Astrocyte of the spinal cord (primary cell): ENCODE results near the gene TACC2.
A peak's percentile ranks its signal among the peaks of the same experiment; 100 is the strongest.

Source experiments
- DNase-seq: peaks from one replicate; pipeline ENCODE4 v3.0.0; 2011; ENCODE audit warnings: low read depth, low spot score
- H3K4me3 ChIP-seq: 2 replicates; pipeline ENCODE4 v1.5.1; 2011; ENCODE audit warnings: low read depth, mild to moderate bottlenecking, low read length, moderate library complexity
- CTCF ChIP-seq: IDR thresholded peaks from 2 replicates; pipeline ENCODE4 v1.5.1; 2012; ENCODE audit warnings: low read depth, mild to moderate bottlenecking, low read length, inconsistent platforms
- in situ Hi-C: cut with HindIII; loops from 2 replicates; pipeline ENCODE4 v1.10.0; 2017; ENCODE audit warnings: low sequenced_read_pairs

Gene TACC2

GRCh38 chr10:122176232-122177213 lies 187.6 kb downstream of the TACC2 start:
- in situ Hi-C loops = no loop called here
- no peak overlapping the region for H3K4me3 ChIP-seq
- DNase-seq = no peak
- no peak for TF ChIP-seq CTCF

DNA sequence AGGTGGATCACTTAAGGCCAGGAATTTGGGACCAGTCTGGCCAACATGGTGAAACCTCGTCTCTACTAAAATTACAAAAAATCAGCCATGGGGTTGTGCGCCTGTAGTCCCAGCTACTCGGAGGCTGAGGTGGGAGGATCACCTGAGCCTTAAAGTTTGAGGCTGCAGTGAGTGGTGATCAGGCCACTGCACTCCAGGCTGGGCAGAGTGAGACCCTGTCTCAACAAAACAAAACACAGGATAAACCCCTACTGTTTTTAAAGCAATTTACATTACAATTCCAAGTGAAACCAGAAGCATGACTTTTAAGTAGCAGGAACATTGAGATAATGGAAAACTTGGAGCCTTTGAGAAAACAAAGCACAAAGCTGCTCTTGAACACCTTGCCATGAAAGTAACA lies 189.7 kb downstream of the TACC2 start:
- no peak for DNase-seq
- no peak for TF ChIP-seq CTCF

GRCh38 chr10:122181041-122181732 lies 192.2 kb downstream of the TACC2 start:
- H3K4me3 ChIP-seq = no peak overlapping the region
- in situ Hi-C loops = no loop called here
- no peak for TF ChIP-seq CTCF
- DNase-seq = peak; percentile 42

More for the DNA sequence above, 189.7 kb downstream of the TACC2 start:
- no peak overlapping the region for H3K4me3 ChIP-seq
- in situ Hi-C loops = no loop called here

- DNase-seq = peak; percentile 28
- no peak overlapping the region for H3K4me3 ChIP-seq
- in situ Hi-C loops = no loop called here
- no peak for TF ChIP-seq CTCF
Observed at GRCh38 chr10:122181876-122182275, 192.9 kb downstream of the TACC2 start.

GRCh38 chr10:122182308-122182707 lies 193.3 kb downstream of the TACC2 start:
- TF ChIP-seq CTCF = no peak
- peak; percentile 45 for DNase-seq
- H3K4me3 ChIP-seq = no peak overlapping the region
- in situ Hi-C loops = no loop called here

GRCh38 chr10:122184254-122184653 lies 195.3 kb downstream of the TACC2 start:
- no peak for DNase-seq
- no peak for TF ChIP-seq CTCF
- no peak overlapping the region for H3K4me3 ChIP-seq
- in situ Hi-C loops = no loop called here
